ENCODE results near the gene TASP1.

- TF ChIP-seq EZH2 (IDR thresholded peaks at IDR 0.05; ENCODE audit: insufficient read depth, poor library complexity, severe bottlenecking) (no peak), EZH2phosphoT487 (IDR thresholded peaks at IDR 0.05; ENCODE audit: insufficient read depth, low read depth) (no peak)
These were observed 58.0 kb downstream of the TASP1 start for GRCh38 chr20:13580707-13581106.
